Neural cell (in vitro differentiated cells): ENCODE measurements around the gene PDE4D. TPM values are rescaled to one million over a fixed set of nuclear protein-coding genes. Genes with fewer than 3 reads are reported as not detected.

ENCODE experiments used
- H2AFZ ChIP-seq: fragments of 200-600, 300-800 bp; sonication (generic), shearing (Covaris generic); 2 replicates; pipeline ENCODE4 v1.6.0; 2014; ENCODE audit warnings: low read depth, mild to moderate bottlenecking, antibody characterized with exemption, low read length, moderate library complexity
- H3F3A ChIP-seq: fragments of 200-600 bp; shearing (Covaris generic); 2 replicates; pipeline ENCODE4 v1.6.1; 2016; ENCODE audit warnings: mild to moderate bottlenecking, moderate library complexity, mixed read lengths, antibody characterized with exemption, low read length; ENCODE audit not compliant: insufficient read depth, poor library complexity, severe bottlenecking
- H3K27ac ChIP-seq: fragments of 200-600, 300-800 bp; sonication (generic), shearing (Covaris generic); 2 replicates; pipeline ENCODE4 v1.5.1; 2014; ENCODE audit warnings: mild to moderate bottlenecking, low read length, moderate library complexity
- H3K27me3 ChIP-seq: fragments of 300-800, 200-600 bp; sonication (generic), shearing (Covaris generic); 2 replicates; pipeline ENCODE4 v1.6.0; 2014; ENCODE audit warnings: mild to moderate bottlenecking, low read depth, low read length, moderate library complexity; ENCODE audit not compliant: insufficient read depth
- H3K36me3 ChIP-seq: fragments of 300-800, 200-600 bp; sonication (generic), shearing (Covaris generic); 2 replicates; pipeline ENCODE4 v1.5.1; 2014; ENCODE audit warnings: mild to moderate bottlenecking, antibody characterized with exemption, low read length, moderate library complexity; ENCODE audit not compliant: insufficient read depth
- H3K4me2 ChIP-seq: fragments of 300-800, 200-600 bp; sonication (generic), shearing (Covaris generic); 2 replicates; pipeline ENCODE4 v1.6.0; 2014; ENCODE audit warnings: mild to moderate bottlenecking, low read length
- H3K4me3 ChIP-seq: fragments of 300-800, 200-600 bp; sonication (generic), shearing (Covaris generic); 2 replicates; pipeline ENCODE4 v1.5.1; 2014; ENCODE audit warnings: mild to moderate bottlenecking, low read length, moderate library complexity
- H3K79me2 ChIP-seq: fragments of 200-600 bp; shearing (Covaris generic); replicated peaks from 2 replicates; pipeline ENCODE4 v1.6.0; 2014; ENCODE audit warnings: mild to moderate bottlenecking, low read length, moderate library complexity; ENCODE audit not compliant: insufficient read depth
- H3K9ac ChIP-seq: fragments of 300-800, 200-600 bp; sonication (generic), shearing (Covaris generic); 2 replicates; pipeline ENCODE4 v1.6.1; 2016; ENCODE audit warnings: mild to moderate bottlenecking, low read length, mixed read lengths
- H3K9me2 ChIP-seq: fragments of 200-600 bp; shearing (Covaris generic); 2 replicates; pipeline ENCODE4 v1.6.1; 2016; ENCODE audit warnings: mild to moderate bottlenecking, low read length, mixed read lengths; ENCODE audit not compliant: insufficient read depth
- H3K9me3 ChIP-seq: fragments of 200-600, 300-800 bp; sonication (generic), shearing (Covaris generic); 2 replicates; pipeline ENCODE4 v1.6.1; 2016; ENCODE audit warnings: mild to moderate bottlenecking, mixed run types, low read length, moderate library complexity, mixed read lengths
- H4K20me1 ChIP-seq: fragments of 200-600 bp; shearing (Covaris generic); 2 replicates; pipeline ENCODE4 v1.6.1; 2016; ENCODE audit warnings: mild to moderate bottlenecking, mixed run types; ENCODE audit not compliant: insufficient read depth
- EP300 ChIP-seq: fragments of 450-650 bp; conservative IDR thresholded peaks from 2 replicates; pipeline ENCODE4 v1.6.1; 2014; ENCODE audit warnings: antibody characterized with exemption, mild to moderate bottlenecking, moderate library complexity; ENCODE audit not compliant: poor library complexity, severe bottlenecking
- EZH2 ChIP-seq: fragments of 200-600, 300-800 bp; shearing (Covaris generic), sonication (generic); IDR thresholded peaks from 2 replicates; pipeline ENCODE4 v1.6.1; 2014; ENCODE audit warnings: antibody characterized with exemption, low read length, borderline replicate concordance, mild to moderate bottlenecking; ENCODE audit not compliant: insufficient read depth, poor library complexity, severe bottlenecking
- MXI1 ChIP-seq: fragments of 450-650 bp; conservative IDR thresholded peaks from 2 replicates; pipeline ENCODE4 v1.6.1; 2014; ENCODE audit warnings: antibody characterized with exemption, mild to moderate bottlenecking; ENCODE audit not compliant: poor library complexity, severe bottlenecking
- POLR2AphosphoS5 ChIP-seq: IDR thresholded peaks from 2 replicates; pipeline ENCODE4 v1.6.1; 2012
- RAD21 ChIP-seq: fragments of 450-650 bp; conservative IDR thresholded peaks from 2 replicates; pipeline ENCODE4 v1.6.1; 2014; ENCODE audit warnings: antibody characterized with exemption, mild to moderate bottlenecking, moderate library complexity
- SMC3 ChIP-seq: fragments of 450-650 bp; conservative IDR thresholded peaks from 2 replicates; pipeline ENCODE4 v1.6.1; 2014; ENCODE audit warnings: antibody characterized with exemption, mild to moderate bottlenecking, moderate library complexity; ENCODE audit not compliant: poor library complexity
- TAF1 ChIP-seq: IDR thresholded peaks from 2 replicates; pipeline ENCODE4 v1.6.1; 2012; ENCODE audit warnings: low read depth
- polyA plus RNA-seq: library from polyadenylated mRNA; depleted of rRNA; stranded (reverse); fragments of >200 nt; gene quantifications from 2 replicates; pipeline ENCODE4 v1.2.3, GENCODE V29; 2014
- TF ChIP-seq, protein P1 (sequence below): fragments of 450-650 bp; IDR thresholded peaks from 2 replicates; pipeline ENCODE4 v1.5.1; 2014; ENCODE audit warnings: antibody characterized with exemption, mild to moderate bottlenecking, moderate library complexity; ENCODE audit not compliant: poor library complexity, severe bottlenecking
- TF ChIP-seq, protein P2 (sequence below): IDR thresholded peaks from 2 replicates; pipeline ENCODE4 v1.6.1; 2012; ENCODE audit warnings: borderline replicate concordance

Gene PDE4D
- polyA plus RNA-seq, 1 donor from 2014 or later: 42.8 TPM

DNA sequence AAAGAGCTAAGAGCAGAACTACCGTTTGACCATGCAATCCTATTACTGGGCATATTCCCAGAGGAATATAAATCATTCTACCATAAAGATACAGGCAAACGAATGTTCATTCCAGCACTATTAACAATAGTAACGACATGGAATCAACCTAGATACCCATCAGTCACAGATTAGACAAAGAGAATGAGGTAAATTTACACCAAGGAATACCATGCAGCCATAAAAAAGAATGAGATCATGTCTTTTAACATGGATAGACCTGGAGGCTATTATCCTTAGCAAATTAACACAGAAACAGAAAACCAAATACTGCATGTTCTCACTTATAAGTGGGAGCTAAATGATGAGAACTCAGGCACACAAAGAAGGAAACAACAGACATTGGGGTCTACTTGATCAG lies 641.9 kb downstream of the PDE4D start:
- TF ChIP-seq POLR2AphosphoS5 (no peak), MXI1 (no peak), EZH2 (no peak), SMC3 (no peak), TAF1 (no peak), RAD21 (no peak), EP300 (no peak)
- TF ChIP-seq, protein P1, sequence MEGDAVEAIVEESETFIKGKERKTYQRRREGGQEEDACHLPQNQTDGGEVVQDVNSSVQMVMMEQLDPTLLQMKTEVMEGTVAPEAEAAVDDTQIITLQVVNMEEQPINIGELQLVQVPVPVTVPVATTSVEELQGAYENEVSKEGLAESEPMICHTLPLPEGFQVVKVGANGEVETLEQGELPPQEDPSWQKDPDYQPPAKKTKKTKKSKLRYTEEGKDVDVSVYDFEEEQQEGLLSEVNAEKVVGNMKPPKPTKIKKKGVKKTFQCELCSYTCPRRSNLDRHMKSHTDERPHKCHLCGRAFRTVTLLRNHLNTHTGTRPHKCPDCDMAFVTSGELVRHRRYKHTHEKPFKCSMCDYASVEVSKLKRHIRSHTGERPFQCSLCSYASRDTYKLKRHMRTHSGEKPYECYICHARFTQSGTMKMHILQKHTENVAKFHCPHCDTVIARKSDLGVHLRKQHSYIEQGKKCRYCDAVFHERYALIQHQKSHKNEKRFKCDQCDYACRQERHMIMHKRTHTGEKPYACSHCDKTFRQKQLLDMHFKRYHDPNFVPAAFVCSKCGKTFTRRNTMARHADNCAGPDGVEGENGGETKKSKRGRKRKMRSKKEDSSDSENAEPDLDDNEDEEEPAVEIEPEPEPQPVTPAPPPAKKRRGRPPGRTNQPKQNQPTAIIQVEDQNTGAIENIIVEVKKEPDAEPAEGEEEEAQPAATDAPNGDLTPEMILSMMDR: no peak
- TF ChIP-seq, protein P2, sequence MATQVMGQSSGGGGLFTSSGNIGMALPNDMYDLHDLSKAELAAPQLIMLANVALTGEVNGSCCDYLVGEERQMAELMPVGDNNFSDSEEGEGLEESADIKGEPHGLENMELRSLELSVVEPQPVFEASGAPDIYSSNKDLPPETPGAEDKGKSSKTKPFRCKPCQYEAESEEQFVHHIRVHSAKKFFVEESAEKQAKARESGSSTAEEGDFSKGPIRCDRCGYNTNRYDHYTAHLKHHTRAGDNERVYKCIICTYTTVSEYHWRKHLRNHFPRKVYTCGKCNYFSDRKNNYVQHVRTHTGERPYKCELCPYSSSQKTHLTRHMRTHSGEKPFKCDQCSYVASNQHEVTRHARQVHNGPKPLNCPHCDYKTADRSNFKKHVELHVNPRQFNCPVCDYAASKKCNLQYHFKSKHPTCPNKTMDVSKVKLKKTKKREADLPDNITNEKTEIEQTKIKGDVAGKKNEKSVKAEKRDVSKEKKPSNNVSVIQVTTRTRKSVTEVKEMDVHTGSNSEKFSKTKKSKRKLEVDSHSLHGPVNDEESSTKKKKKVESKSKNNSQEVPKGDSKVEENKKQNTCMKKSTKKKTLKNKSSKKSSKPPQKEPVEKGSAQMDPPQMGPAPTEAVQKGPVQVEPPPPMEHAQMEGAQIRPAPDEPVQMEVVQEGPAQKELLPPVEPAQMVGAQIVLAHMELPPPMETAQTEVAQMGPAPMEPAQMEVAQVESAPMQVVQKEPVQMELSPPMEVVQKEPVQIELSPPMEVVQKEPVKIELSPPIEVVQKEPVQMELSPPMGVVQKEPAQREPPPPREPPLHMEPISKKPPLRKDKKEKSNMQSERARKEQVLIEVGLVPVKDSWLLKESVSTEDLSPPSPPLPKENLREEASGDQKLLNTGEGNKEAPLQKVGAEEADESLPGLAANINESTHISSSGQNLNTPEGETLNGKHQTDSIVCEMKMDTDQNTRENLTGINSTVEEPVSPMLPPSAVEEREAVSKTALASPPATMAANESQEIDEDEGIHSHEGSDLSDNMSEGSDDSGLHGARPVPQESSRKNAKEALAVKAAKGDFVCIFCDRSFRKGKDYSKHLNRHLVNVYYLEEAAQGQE: no peak
- no peak overlapping the region for H2AFZ ChIP-seq
- no peaks in the 10 kb centered on the region for H3K9me2 ChIP-seq
- no peaks in the 10 kb centered on the region for H3K9me3 ChIP-seq
- H3K79me2 ChIP-seq: no peaks in the 10 kb centered on the region
- H3F3A ChIP-seq: no peaks in the 10 kb centered on the region
- no peak overlapping the region for H3K4me3 ChIP-seq
- no peaks in the 10 kb centered on the region for H3K36me3 ChIP-seq
- no peak overlapping the region for H3K4me2 ChIP-seq
- H4K20me1 ChIP-seq: no peaks in the 10 kb centered on the region
- no peaks in the 10 kb centered on the region for H3K27me3 ChIP-seq
- no peak overlapping the region for H3K9ac ChIP-seq
- H3K27ac ChIP-seq: no peak overlapping the region

DNA sequence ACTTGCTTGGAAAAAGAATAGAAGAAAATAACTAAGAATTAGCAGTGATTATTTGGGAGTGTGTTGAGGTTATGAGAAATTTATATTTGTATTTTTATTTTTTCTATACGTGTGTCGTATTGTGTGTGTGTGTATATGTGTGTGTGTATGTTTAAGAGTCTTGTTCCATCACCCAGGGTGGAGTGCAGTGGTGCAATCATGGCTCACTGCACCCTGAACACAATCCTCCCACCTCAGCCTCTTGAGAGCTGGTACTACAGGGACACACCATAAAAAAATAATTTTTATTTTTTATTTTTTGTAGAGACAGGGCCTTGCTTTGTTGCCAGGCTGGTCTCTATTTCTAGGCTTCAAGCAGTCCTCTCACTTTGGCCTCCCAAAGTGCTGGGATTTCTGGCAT lies 643.8 kb downstream of the PDE4D start:
- TF ChIP-seq, protein P2: no peak
- TF ChIP-seq MXI1 (no peak), SMC3 (no peak), TAF1 (no peak), POLR2AphosphoS5 (no peak), EP300 (no peak), RAD21 (no peak), EZH2 (no peak)
- TF ChIP-seq, protein P1: no peak
- Histone ChIP-seq H2AFZ (no peak overlapping the region), H3K36me3 (no peaks in the 10 kb centered on the region), H3F3A (no peaks in the 10 kb centered on the region), H3K27me3 (no peaks in the 10 kb centered on the region), H3K27ac (no peak overlapping the region), H3K4me3 (no peak overlapping the region), H3K79me2 (no peaks in the 10 kb centered on the region), H3K9me3 (no peaks in the 10 kb centered on the region), H3K9ac (no peak overlapping the region), H3K9me2 (no peaks in the 10 kb centered on the region), H3K4me2 (no peak overlapping the region), H4K20me1 (no peaks in the 10 kb centered on the region)
